Nephron progenitor cell (in vitro differentiated cells): Measurements from ENCODE around the gene EEF1A1.

Source experiments
- DNase-seq: peaks from one replicate; pipeline ENCODE4 v3.0.0; 2021
- H3K27ac Mint-ChIP-seq: 2 replicates; pipeline ENCODE4 v1.8.0; 2021; ENCODE audit warnings: mild to moderate bottlenecking, moderate library complexity, mixed read lengths
- H3K27me3 Mint-ChIP-seq: 2 replicates; pipeline ENCODE4 v1.8.0; 2021; ENCODE audit warnings: mild to moderate bottlenecking, low read depth, mixed read lengths; ENCODE audit not compliant: poor library complexity
- H3K36me3 Mint-ChIP-seq: 2 replicates; pipeline ENCODE4 v1.8.0; 2021; ENCODE audit warnings: low read depth, mixed read lengths
- H3K4me1 Mint-ChIP-seq: 2 replicates; pipeline ENCODE4 v1.8.0; 2021; ENCODE audit warnings: mixed read lengths
- H3K4me3 Mint-ChIP-seq: 2 replicates; pipeline ENCODE4 v1.8.0; 2021; ENCODE audit warnings: mild to moderate bottlenecking, moderate library complexity, mixed read lengths
- H3K9me3 Mint-ChIP-seq: 2 replicates; pipeline ENCODE4 v1.8.0; 2021; ENCODE audit warnings: mild to moderate bottlenecking, moderate library complexity, mixed read lengths
- CTCF ChIP-seq: fragments of 200-600 bp; sonication (generic); IDR thresholded peaks from 2 replicates; pipeline ENCODE4 v1.5.0; 2021; ENCODE audit warnings: antibody characterized with exemption

EEF1A1 gene

GRCh38 chr6:73497915-73498314 lies 22.9 kb downstream of the EEF1A1 start:
- H3K27ac Mint-ChIP-seq: no peak overlapping the region
- H3K36me3 Mint-ChIP-seq: peaks cover 45% of the 10 kb centered on the region
- no peaks in the 10 kb centered on the region for H3K9me3 Mint-ChIP-seq
- no peak overlapping the region for H3K4me3 Mint-ChIP-seq
- DNase-seq: no peak
- H3K4me1 Mint-ChIP-seq: no peaks in the 10 kb centered on the region
- no peaks in the 10 kb centered on the region for H3K27me3 Mint-ChIP-seq
- TF ChIP-seq CTCF: no peak

- no peaks in the 10 kb centered on the region for H3K27me3 Mint-ChIP-seq
- no peak overlapping the region for H3K27ac Mint-ChIP-seq
- no peaks in the 10 kb centered on the region for H3K4me1 Mint-ChIP-seq
- TF ChIP-seq CTCF: no peak
- DNase-seq: no peak
- H3K36me3 Mint-ChIP-seq: peaks cover 70% of the 10 kb centered on the region
- H3K4me3 Mint-ChIP-seq: no peak overlapping the region
- H3K9me3 Mint-ChIP-seq: peaks cover 23% of the 10 kb centered on the region
These were observed 29.5 kb downstream of the EEF1A1 start for GRCh38 chr6:73491377-73491776.

- no peak for DNase-seq
- H3K36me3 Mint-ChIP-seq: peaks cover 71% of the 10 kb centered on the region
- no peak overlapping the region for H3K27ac Mint-ChIP-seq
- H3K4me3 Mint-ChIP-seq: no peak overlapping the region
- no peaks in the 10 kb centered on the region for H3K27me3 Mint-ChIP-seq
- peaks cover 23% of the 10 kb centered on the region for H3K9me3 Mint-ChIP-seq
- no peaks in the 10 kb centered on the region for H3K4me1 Mint-ChIP-seq
- no peak for TF ChIP-seq CTCF
These were observed 33.4 kb downstream of the EEF1A1 start for GRCh38 chr6:73487473-73487872.

GRCh38 chr6:73484438-73484837 lies 36.4 kb downstream of the EEF1A1 start:
- Mint-ChIP-seq H3K4me1 (no peaks in the 10 kb centered on the region), H3K4me3 (no peak overlapping the region), H3K36me3 (peaks cover 70% of the 10 kb centered on the region), H3K27ac (no peak overlapping the region), H3K9me3 (peaks cover 2% of the 10 kb centered on the region), H3K27me3 (no peaks in the 10 kb centered on the region)
- no peak for TF ChIP-seq CTCF
- DNase-seq: no peak

- Mint-ChIP-seq H3K4me1 (no peaks in the 10 kb centered on the region), H3K36me3 (peaks cover 61% of the 10 kb centered on the region), H3K27me3 (no peaks in the 10 kb centered on the region), H3K9me3 (no peaks in the 10 kb centered on the region), H3K4me3 (no peak overlapping the region), H3K27ac (peak overlapping the region; percentile 91)
- DNase-seq: no peak
- TF ChIP-seq CTCF: no peak
These were observed 38.9 kb downstream of the EEF1A1 start for GRCh38 chr6:73481969-73482368.

GRCh38 chr6:73477407-73477806 lies 43.4 kb downstream of the EEF1A1 start:
- Mint-ChIP-seq H3K4me3 (no peak overlapping the region), H3K9me3 (no peaks in the 10 kb centered on the region), H3K36me3 (peaks cover 54% of the 10 kb centered on the region), H3K4me1 (no peaks in the 10 kb centered on the region), H3K27ac (no peak overlapping the region), H3K27me3 (no peaks in the 10 kb centered on the region)
- TF ChIP-seq CTCF: no peak
- no peak for DNase-seq
